Measurements from ENCODE around the gene CCDC107. TPM values are rescaled to one million over a fixed set of nuclear protein-coding genes. Genes with fewer than 3 reads are reported as not detected.

CCDC107 gene
- polyA plus RNA-seq, 4 donors, result 15.5 to 21.2 (median 18.4) TPM

GRCh38 chr9:35659340-35659739 is 1.2 kb downstream of the CCDC107 start:
- DNase-seq (ENCODE audit: low read depth in 4 of 4, low spot score in 3 of 4), result no peak

DNA sequence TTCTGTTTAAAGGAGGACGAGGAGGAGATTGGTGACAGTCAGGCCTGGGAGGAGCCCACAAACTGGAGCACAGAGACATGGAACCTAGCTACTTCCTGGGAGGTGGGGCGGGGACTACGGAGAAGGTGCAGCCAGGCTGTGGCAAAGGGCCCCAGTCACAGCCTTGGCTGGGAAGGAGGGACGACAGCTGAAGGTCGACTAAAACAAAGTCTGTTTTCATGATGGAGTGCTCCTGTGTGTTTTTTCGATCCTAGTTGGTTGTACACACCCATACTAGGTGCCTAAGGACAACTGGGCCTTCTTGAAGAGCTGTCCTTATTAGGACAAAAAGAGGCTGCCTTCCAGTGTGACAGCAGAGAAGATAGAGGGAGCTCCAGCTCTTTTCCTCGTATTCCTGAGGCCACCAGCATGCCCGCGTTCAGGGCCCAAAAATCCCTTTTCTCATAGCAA is 2.9 kb downstream of the CCDC107 start:
- DNase-seq (ENCODE audit: low read depth in 4 of 4, low spot score in 3 of 4), result no peak

DNA sequence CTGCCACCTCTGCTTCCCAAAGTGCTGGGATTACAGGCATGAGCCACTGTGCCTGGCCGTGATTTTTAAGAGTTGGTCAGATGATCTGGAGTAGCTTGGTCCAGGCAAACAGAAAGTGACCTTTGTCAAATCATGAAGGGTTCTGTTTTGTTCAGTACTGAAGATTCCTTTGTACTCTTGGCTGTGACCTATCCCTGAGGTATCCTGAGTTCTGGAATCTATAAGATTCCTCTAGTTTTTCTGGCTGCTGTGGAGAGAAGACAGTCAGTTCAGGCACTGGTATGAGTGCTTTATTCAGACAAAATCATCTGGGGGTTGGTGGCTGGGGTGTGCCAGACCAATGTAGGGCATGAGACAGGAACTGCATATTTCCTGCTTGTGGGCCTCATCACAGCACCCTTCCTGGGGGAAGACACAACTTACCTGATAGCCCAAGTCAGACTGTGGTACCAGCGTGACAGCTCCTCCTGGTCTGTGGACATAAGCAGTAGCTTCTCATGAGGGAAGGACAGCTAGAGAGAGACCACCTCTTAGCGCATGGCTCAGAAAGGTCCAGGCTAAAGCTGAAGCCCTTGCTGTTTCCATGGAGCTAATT is 3.8 kb downstream of the CCDC107 start:
- no peak for DNase-seq (ENCODE audit: low read depth in 4 of 4, low spot score in 3 of 4)

DNA sequence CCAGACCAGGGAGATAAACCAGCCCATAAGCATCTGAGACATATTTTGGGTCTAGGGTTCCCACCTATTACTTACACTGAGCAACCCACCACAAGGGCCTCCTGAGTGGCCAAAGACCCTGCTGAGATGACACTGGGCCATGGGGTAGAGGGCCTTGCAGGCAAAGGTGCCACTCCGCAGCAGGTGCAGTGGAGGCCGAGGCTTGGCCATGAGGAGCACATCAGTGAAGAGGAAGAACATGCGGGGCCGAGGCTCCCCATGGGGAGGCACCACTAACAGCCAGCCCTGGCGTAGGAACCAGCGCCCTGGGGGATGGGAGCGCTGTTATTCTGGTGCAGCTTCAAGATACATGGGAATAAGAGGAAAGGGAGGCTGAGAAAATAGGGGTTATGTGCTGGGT is 4.3 kb downstream of the CCDC107 start:
- no peak for DNase-seq (ENCODE audit: low read depth in 4 of 4, low spot score in 3 of 4)

- DNase-seq (ENCODE audit: low read depth in 4 of 4, low spot score in 3 of 4), result peak; percentile 57 to 71 (median 70)
Measured at GRCh38 chr9:35664531-35665470, 6.7 kb downstream of the CCDC107 start, which contains the start of gene ARHGEF39. TSS of gene ARHGEF39 (minus strand) at chr9:35665195. CDS start at chr9:35665169, 26 bp downstream.

DNA sequence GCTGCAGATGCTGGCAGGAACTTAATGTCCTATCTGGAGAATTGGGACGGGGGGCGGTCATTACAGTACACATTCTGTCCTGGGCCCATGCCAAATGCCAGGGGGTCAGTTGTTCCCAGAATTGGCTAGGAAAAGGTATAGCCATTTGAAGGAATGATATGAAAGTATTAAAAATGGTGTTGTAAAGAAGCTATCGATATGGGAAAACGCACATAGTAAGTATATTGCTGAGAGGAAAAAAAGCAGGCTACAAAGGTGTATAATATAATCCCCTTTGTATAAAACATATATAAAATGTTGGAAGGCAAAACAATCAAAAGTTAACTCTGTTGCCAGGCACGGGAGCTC is 7.4 kb downstream of the CCDC107 start:
- no peak for DNase-seq (ENCODE audit: low read depth in 4 of 4, low spot score in 3 of 4)

- no peak for DNase-seq (ENCODE audit: low read depth in 4 of 4, low spot score in 3 of 4)
Measured at GRCh38 chr9:35666045-35666444, 8.0 kb downstream of the CCDC107 start.

GRCh38 chr9:35666549-35666948 is 8.5 kb downstream of the CCDC107 start:
- DNase-seq (ENCODE audit: low read depth in 4 of 4, low spot score in 3 of 4), result no peak

DNA sequence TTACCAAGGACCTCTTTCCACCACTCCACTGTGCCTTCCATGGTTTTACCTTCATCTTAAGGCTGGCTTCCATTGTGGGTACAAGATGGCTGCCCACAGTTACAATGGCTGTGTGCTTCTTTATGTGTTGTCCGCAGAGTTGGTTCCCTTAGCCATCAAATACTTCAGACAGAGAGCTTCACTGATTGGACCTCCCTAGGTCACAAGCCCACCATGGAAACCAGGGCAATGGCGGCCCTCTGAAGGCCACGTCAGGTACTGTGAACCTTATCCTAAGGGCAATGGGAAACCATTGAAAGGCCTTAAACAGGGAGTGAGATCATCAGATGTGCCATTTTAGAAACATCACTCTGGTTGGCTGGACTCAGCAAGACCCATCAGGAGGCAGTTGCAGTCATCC is 9.8 kb downstream of the CCDC107 start:
- DNase-seq (ENCODE audit: low read depth in 4 of 4, low spot score in 3 of 4), result no peak

DNA sequence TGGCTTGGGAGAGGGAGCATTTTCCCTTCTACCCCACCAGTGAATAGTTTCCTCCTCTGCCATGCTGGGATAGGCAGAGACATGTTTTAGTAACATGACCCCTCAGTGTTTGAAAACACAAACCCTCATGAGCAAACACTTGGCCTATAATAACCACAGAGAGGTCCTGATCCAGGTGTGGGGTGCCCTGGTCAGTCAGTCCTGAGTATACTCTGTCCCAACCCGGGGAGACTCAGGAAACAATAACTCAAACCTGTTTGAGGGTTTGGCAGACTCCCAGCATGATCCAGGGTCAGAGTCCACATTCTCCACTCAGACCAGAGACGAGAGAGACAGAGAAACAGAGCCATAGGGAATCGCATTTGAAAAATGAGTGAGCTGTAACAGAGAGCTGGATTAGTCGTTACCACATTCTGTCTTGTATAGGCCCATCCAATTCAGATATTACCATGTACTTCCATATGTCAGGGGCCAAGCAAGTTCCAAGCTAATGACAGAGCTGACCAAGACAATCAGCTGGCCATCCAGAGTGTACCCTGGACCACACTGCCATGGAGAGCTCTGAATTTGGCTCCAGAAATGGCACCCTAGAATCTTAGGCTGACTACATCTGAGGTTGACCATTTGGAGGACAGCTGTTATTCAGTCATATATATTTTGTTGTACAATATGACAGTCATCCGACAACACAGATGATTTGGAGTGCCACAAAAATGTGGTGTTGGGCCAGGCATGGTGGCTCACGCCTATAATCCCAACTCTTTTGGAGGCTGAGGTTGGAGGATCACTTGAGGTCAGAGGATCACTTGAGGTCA is 11.4 kb downstream of the CCDC107 start:
- no peak for DNase-seq (ENCODE audit: low read depth in 4 of 4, low spot score in 3 of 4)

- DNase-seq (ENCODE audit: low read depth in 4 of 4, low spot score in 3 of 4), result no peak
Measured at GRCh38 chr9:35673132-35674024, 15.3 kb downstream of the CCDC107 start, which contains the start of gene CA9. TSS of gene CA9 (plus strand) at chr9:35673928. CDS start at chr9:35673960, 32 bp downstream.

- no peak for DNase-seq (ENCODE audit: low read depth in 4 of 4, low spot score in 3 of 4)
Measured at GRCh38 chr9:35674025-35674361, 15.9 kb downstream of the CCDC107 start.

GRCh38 chr9:35675204-35675603 is 17.1 kb downstream of the CCDC107 start:
- DNase-seq (ENCODE audit: low read depth in 4 of 4, low spot score in 3 of 4), result no peak

DNA sequence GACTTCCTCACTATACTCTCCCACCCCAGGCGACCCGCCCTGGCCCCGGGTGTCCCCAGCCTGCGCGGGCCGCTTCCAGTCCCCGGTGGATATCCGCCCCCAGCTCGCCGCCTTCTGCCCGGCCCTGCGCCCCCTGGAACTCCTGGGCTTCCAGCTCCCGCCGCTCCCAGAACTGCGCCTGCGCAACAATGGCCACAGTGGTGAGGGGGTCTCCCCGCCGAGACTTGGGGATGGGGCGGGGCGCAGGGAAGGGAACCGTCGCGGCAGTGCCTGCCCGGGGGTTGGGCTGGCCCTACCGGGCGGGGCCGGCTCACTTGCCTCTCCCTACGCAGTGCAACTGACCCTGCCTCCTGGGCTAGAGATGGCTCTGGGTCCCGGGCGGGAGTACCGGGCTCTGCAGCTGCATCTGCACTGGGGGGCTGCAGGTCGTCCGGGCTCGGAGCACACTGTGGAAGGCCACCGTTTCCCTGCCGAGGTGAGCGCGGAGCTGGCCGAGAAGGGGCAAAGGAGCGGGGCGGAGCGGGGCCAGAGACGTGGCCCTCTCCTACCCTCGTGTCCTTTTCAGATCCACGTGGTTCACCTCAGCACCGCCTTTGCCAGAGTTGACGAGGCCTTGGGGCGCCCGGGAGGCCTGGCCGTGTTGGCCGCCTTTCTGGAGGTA is 17.8 kb downstream of the CCDC107 start:
- DNase-seq (ENCODE audit: low read depth in 4 of 4, low spot score in 3 of 4), result peak in 1 of 4 donors; percentile 64

GRCh38 chr9:35679091-35679490 is 21.0 kb downstream of the CCDC107 start:
- DNase-seq (ENCODE audit: low read depth in 4 of 4, low spot score in 3 of 4), result no peak

DNA sequence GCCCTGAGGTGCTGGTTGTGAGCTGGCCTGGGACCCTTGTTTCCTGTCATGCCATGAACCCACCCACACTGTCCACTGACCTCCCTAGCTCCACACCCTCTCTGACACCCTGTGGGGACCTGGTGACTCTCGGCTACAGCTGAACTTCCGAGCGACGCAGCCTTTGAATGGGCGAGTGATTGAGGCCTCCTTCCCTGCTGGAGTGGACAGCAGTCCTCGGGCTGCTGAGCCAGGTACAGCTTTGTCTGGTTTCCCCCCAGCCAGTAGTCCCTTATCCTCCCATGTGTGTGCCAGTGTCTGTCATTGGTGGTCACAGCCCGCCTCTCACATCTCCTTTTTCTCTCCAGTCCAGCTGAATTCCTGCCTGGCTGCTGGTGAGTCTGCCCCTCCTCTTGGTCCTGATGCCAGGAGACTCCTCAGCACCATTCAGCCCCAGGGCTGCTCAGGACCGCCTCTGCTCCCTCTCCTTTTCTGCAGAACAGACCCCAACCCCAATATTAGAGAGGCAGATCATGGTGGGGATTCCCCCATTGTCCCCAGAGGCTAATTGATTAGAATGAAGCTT is 21.8 kb downstream of the CCDC107 start:
- DNase-seq (ENCODE audit: low read depth in 4 of 4, low spot score in 3 of 4), result no peak

DNA sequence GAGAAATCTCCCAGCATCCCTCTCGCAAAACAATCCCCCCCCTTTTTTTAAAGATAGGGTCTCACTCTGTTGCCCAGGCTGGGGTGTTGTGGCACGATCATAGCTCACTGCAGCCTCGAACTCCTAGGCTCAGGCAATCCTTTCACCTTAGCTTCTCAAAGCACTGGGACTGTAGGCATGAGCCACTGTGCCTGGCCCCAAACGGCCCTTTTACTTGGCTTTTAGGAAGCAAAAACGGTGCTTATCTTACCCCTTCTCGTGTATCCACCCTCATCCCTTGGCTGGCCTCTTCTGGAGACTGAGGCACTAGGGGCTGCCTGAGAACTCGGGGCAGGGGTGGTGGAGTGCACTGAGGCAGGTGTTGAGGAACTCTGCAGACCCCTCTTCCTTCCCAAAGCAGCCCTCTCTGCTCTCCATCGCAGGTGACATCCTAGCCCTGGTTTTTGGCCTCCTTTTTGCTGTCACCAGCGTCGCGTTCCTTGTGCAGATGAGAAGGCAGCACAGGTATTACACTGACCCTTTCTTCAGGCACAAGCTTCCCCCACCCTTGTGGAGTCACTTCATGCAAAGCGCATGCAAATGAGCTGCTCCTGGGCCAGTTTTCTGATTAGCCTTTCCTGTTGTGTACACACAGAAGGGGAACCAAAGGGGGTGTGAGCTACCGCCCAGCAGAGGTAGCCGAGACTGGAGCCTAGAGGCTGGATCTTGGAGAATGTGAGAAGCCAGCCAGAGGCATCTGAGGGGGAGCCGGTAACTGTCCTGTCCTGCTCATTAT is 22.4 kb downstream of the CCDC107 start:
- DNase-seq (ENCODE audit: low read depth in 4 of 4, low spot score in 3 of 4), result no peak

- no peak for DNase-seq (ENCODE audit: low read depth in 4 of 4, low spot score in 3 of 4)
Measured at GRCh38 chr9:35681341-35682002, 23.4 kb downstream of the CCDC107 start.
